GM12878 (cell line): Measurements from ENCODE around the gene COMMD6. TPM values are rescaled to one million over a fixed set of nuclear protein-coding genes. Genes with fewer than 3 reads are reported as not detected.
A peak's percentile ranks its signal among the peaks of the same experiment; 100 is the strongest.

ENCODE experiments used
- BCLAF1 ChIP-seq: fragments of 450-650 bp; IDR thresholded peaks from 2 replicates; pipeline ENCODE4 v1.6.1; 2017; ENCODE audit warnings: antibody characterized with exemption, mild to moderate bottlenecking, moderate library complexity
- CBX3 ChIP-seq: fragments of 200-600 bp; sonication (generic); IDR thresholded peaks from 2 replicates; pipeline ENCODE4 v1.6.1; 2016; ENCODE audit warnings: low read depth, borderline replicate concordance
- CHD4 ChIP-seq: fragments of 200-600 bp; sonication (generic); IDR thresholded peaks from 2 replicates; pipeline ENCODE4 v1.6.1; 2016; ENCODE audit warnings: mild to moderate bottlenecking
- DPF2 ChIP-seq: fragments of 450-650 bp; IDR thresholded peaks from 2 replicates; pipeline ENCODE4 v1.6.1; 2017; ENCODE audit warnings: mild to moderate bottlenecking
- EGR1 ChIP-seq, 2 experiments: IDR thresholded peaks; 1 replicate in 1 of 2; 2 replicates in 1 of 2; pipeline ENCODE4 v1.6.1; 2011 to 2012; ENCODE audit warnings: low read depth in 2 of 2, low read length in 2 of 2, borderline replicate concordance in 1 of 2, mild to moderate bottlenecking in 1 of 2, moderate library complexity in 1 of 2
- EP300 ChIP-seq, 2 experiments: fragments of 150-350 bp in 1 of 2; IDR thresholded peaks; 2 replicates each; pipeline ENCODE4 v1.6.1; 2011 to 2012; ENCODE audit warnings: low read depth in 2 of 2, low read length in 2 of 2, borderline replicate concordance in 1 of 2, improper control_type of control experiment in 1 of 2, inconsistent platforms in 1 of 2; ENCODE audit not compliant: control insufficient read depth in 1 of 2
- IKZF2 ChIP-seq, 2 experiments: fragments of 450-650 bp; IDR thresholded peaks; 2 replicates each; pipeline ENCODE4 v1.6.1; 2017; ENCODE audit warnings: mild to moderate bottlenecking in 2 of 2, moderate library complexity in 2 of 2
- RCOR1 ChIP-seq: conservative IDR thresholded peaks from 2 replicates; pipeline ENCODE4 v1.6.1; 2012; ENCODE audit warnings: low read depth, low read length, improper control_type of control experiment
- RUNX3 ChIP-seq: IDR thresholded peaks from 2 replicates; pipeline ENCODE4 v1.6.1; 2012; ENCODE audit warnings: low read length, inconsistent platforms
- SIN3A ChIP-seq: IDR thresholded peaks from 2 replicates; pipeline ENCODE4 v1.6.1; 2012; ENCODE audit warnings: low read depth, low read length, improper control_type of control experiment
- STAT3 ChIP-seq: IDR thresholded peaks from 2 replicates; pipeline ENCODE4 v1.6.1; 2011; ENCODE audit warnings: low read depth, low read length, improper control_type of control experiment
- polyA plus RNA-seq, 11 experiments: library from polyadenylated mRNA; depleted of rRNA in 4 of 11; unstranded in 6 of 11; stranded (reverse) in 5 of 11; fragments of >200 nt; fragmentation: Nextera tagmentation in 4 of 11; fragmentation: Illumina TruSeq in 1 of 11; extraction: Ambion mirVana in 4 of 11; extraction: Trizol in 1 of 11; gene quantifications; 1 replicate in 1 of 11; 2 replicates in 10 of 11; pipeline versions ENCODE4 v1.2.1 to v1.2.3, GENCODE V29; 2011 to 2016; ENCODE audit warnings: inconsistent platforms in 2 of 11, missing spikeins in 2 of 11, low read depth in 1 of 11
- total RNA-seq, 4 experiments: library from RNA; depleted of rRNA in 3 of 4; stranded (reverse); fragments of >200 nt in 3 of 4; fragmentation: Illumina TruSeq in 1 of 4; extraction: Trizol in 1 of 4; gene quantifications; 2 replicates each; pipeline versions ENCODE4 v1.2.1 to v1.2.3, GENCODE V29; 2013 to 2021
- TF ChIP-seq, protein P1 (sequence below): IDR thresholded peaks from 2 replicates; pipeline ENCODE4 v1.6.1; 2011; ENCODE audit warnings: borderline replicate concordance, low read depth, mild to moderate bottlenecking, moderate library complexity, low read length; ENCODE audit not compliant: insufficient read depth, poor library complexity, severe bottlenecking
- TF ChIP-seq, protein P2 (sequence below): IDR thresholded peaks from 2 replicates; pipeline ENCODE4 v1.6.1; 2012; ENCODE audit warnings: low read depth, low read length, improper control_type of control experiment
- TF ChIP-seq, protein P3 (sequence below): IDR thresholded peaks from 2 replicates; pipeline ENCODE4 v1.6.1; 2012; ENCODE audit warnings: low read length, inconsistent platforms
- TF ChIP-seq, protein P4 (sequence below): fragments of 450-650 bp; IDR thresholded peaks from 2 replicates; pipeline ENCODE4 v1.6.1; 2018; ENCODE audit warnings: borderline replicate concordance, mild to moderate bottlenecking; ENCODE audit not compliant: partially characterized antibody
- TF ChIP-seq, protein P5 (sequence below): fragments of 450-650 bp; IDR thresholded peaks from 2 replicates; pipeline ENCODE4 v1.6.1; 2014; ENCODE audit warnings: mild to moderate bottlenecking

The COMMD6 gene
- total and polyA plus RNA-seq, 10 of the 15 experiments (the other 5 are each of a cell fraction or from before 2014, with no cell fraction given) = 127 to 509 (median 247) TPM

DNA sequence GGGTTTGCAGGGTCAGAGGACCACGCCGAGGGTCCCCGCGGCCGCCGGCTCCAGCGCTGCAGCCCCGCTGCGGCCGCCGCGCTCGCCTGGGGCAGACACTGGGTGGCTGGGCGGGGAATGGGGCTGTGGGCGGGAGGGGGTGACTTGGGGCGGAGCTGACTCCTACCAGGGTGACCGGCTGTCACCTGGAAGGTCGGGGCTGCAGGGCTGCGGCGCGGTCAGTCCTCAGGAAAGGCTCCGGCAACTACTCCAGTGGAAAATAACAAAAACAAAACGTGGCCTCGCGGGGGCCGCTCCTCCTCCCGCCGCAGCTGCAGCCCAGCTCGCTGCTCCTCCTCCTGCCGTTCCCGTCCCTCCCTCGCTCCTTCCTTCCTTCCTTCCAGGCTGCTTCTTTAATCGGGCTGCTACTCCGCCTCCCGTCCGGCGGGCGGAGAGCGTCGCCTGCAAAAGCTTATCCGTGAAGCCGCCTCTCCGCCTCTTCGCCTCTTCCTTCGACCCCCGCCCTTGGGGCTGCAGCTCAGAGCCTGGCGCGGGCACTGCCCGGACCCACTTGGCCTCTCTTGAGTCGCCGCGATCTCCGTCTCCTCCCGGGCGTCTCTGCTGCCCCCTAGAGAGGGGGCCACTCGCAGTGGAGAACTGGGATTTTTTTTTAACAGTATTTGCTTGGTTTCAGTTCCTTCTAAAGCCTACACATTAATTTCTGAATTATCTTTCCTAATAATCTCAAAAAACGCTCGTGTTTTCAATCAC, 55.4 kb downstream of the COMMD6 start, which contains the start of gene TBC1D4 (continued):
- TF ChIP-seq BCLAF1 = no peak
- TF ChIP-seq, protein P1, sequence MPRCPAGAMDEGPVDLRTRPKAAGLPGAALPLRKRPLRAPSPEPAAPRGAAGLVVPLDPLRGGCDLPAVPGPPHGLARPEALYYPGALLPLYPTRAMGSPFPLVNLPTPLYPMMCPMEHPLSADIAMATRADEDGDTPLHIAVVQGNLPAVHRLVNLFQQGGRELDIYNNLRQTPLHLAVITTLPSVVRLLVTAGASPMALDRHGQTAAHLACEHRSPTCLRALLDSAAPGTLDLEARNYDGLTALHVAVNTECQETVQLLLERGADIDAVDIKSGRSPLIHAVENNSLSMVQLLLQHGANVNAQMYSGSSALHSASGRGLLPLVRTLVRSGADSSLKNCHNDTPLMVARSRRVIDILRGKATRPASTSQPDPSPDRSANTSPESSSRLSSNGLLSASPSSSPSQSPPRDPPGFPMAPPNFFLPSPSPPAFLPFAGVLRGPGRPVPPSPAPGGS = peak; percentile 76
- no peak for TF ChIP-seq CBX3
- TF ChIP-seq SIN3A = no peak
- TF ChIP-seq, protein P2, sequence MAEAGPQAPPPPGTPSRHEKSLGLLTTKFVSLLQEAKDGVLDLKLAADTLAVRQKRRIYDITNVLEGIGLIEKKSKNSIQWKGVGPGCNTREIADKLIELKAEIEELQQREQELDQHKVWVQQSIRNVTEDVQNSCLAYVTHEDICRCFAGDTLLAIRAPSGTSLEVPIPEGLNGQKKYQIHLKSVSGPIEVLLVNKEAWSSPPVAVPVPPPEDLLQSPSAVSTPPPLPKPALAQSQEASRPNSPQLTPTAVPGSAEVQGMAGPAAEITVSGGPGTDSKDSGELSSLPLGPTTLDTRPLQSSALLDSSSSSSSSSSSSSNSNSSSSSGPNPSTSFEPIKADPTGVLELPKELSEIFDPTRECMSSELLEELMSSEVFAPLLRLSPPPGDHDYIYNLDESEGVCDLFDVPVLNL = no peak
- TF ChIP-seq DPF2 = peak; percentile 90
- TF ChIP-seq, protein P3, sequence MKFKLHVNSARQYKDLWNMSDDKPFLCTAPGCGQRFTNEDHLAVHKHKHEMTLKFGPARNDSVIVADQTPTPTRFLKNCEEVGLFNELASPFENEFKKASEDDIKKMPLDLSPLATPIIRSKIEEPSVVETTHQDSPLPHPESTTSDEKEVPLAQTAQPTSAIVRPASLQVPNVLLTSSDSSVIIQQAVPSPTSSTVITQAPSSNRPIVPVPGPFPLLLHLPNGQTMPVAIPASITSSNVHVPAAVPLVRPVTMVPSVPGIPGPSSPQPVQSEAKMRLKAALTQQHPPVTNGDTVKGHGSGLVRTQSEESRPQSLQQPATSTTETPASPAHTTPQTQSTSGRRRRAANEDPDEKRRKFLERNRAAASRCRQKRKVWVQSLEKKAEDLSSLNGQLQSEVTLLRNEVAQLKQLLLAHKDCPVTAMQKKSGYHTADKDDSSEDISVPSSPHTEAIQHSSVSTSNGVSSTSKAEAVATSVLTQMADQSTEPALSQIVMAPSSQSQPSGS = peak; percentile 50; the same call in 1 of the 2 replicates
- peak; percentile 94 to 95 for TF ChIP-seq IKZF2 (IDR thresholded peaks at IDR 0.05)
- no peak for TF ChIP-seq STAT3
- TF ChIP-seq CHD4 = peak; percentile 49; the same call in 1 of the 2 replicates
- peak; percentile 46 for TF ChIP-seq RUNX3
- TF ChIP-seq, protein P4, sequence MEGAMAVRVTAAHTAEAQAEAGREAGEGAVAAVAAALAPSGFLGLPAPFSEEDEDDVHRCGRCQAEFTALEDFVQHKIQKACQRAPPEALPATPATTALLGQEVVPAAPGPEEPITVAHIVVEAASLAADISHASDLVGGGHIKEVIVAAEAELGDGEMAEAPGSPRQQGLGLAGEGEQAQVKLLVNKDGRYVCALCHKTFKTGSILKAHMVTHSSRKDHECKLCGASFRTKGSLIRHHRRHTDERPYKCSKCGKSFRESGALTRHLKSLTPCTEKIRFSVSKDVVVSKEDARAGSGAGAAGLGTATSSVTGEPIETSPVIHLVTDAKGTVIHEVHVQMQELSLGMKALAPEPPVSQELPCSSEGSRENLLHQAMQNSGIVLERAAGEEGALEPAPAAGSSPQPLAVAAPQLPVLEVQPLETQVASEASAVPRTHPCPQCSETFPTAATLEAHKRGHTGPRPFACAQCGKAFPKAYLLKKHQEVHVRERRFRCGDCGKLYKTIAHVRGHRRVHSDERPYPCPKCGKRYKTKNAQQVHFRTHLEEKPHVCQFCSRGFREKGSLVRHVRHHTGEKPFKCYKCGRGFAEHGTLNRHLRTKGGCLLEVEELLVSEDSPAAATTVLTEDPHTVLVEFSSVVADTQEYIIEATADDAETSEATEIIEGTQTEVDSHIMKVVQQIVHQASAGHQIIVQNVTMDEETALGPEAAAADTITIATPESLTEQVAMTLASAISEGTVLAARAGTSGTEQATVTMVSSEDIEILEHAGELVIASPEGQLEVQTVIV = no peak
- TF ChIP-seq, protein P5, sequence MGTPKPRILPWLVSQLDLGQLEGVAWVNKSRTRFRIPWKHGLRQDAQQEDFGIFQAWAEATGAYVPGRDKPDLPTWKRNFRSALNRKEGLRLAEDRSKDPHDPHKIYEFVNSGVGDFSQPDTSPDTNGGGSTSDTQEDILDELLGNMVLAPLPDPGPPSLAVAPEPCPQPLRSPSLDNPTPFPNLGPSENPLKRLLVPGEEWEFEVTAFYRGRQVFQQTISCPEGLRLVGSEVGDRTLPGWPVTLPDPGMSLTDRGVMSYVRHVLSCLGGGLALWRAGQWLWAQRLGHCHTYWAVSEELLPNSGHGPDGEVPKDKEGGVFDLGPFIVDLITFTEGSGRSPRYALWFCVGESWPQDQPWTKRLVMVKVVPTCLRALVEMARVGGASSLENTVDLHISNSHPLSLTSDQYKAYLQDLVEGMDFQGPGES = no peak
- TF ChIP-seq EP300 (IDR thresholded peaks at IDR 0.05; ENCODE audit: borderline replicate concordance in 1 of 2, control insufficient read depth in 1 of 2, low read depth in 2 of 2, low read length in 2 of 2) = peak in 1 of 2 experiments; percentile 84; a peak in 2 of 4 replicates
- TF ChIP-seq EGR1 (IDR thresholded peaks at IDR 0.05; ENCODE audit: borderline replicate concordance in 1 of 2, low read depth in 2 of 2, low read length in 2 of 2) = peak in 1 of 2 experiments; percentile 48; a peak in 1 of 3 replicates
- peak; percentile 91 for TF ChIP-seq RCOR1
